ENCODE measurements around the gene OR10A3. TPM values are rescaled to one million over a fixed set of nuclear protein-coding genes. Genes with fewer than 3 reads are reported as not detected.

The OR10A3 gene
- total RNA-seq, 1 experiment from 2014 or later = not detected

GRCh38 chr11:7890417-7891172, 50.9 kb downstream of the OR10A3 start:
- no peaks in the 10 kb centered on the region for H3K9me3 Mint-ChIP-seq
- ATAC-seq = peak; percentile 38; the same call in 1 of the 2 replicates
- H3K27me3 Mint-ChIP-seq (ENCODE audit: low read depth) = peaks cover 18% of the 10 kb centered on the region
- POLR2A ChIA-PET = no interaction called here
- no peaks in the 10 kb centered on the region for H3K36me3 Mint-ChIP-seq
- peaks cover 6% of the 10 kb centered on the region for H3K4me1 Mint-ChIP-seq
- no peak for DNase-seq (ENCODE audit: low spot score)
- TF ChIP-seq MXD4 (CRISPR knock-in tag; IDR thresholded peaks at IDR 0.05; ENCODE audit: borderline replicate concordance) = no peak
- TF ChIP-seq ZNF396 (CRISPR knock-in tag; IDR thresholded peaks at IDR 0.05; ENCODE audit: borderline replicate concordance) = no peak
- TF ChIP-seq ZBTB43 (CRISPR knock-in tag; IDR thresholded peaks at IDR 0.05) = no peak
- no peak for TF ChIP-seq ZNF423 (CRISPR knock-in tag; IDR thresholded peaks at IDR 0.05)
- no peak for TF ChIP-seq SMAD3 (CRISPR knock-in tag; IDR thresholded peaks at IDR 0.05; ENCODE audit: borderline replicate concordance)
- TF ChIP-seq FOXP1 (CRISPR knock-in tag; IDR thresholded peaks at IDR 0.05; ENCODE audit: borderline replicate concordance) = no peak
- no peak for TF ChIP-seq KAT7 (CRISPR knock-in tag; IDR thresholded peaks at IDR 0.05; ENCODE audit: borderline replicate concordance)
- no peak for TF ChIP-seq ATF1 (CRISPR knock-in tag; IDR thresholded peaks at IDR 0.05)
- CTCF ChIA-PET = interaction anchor here (1.4 to 1.9 kb wide), 3 partner anchors 14 to 209 kb away, joined by 4 to 10 read pairs (median 5); partner anchors contain the start of gene EIF3F
- no peak overlapping the region for H3K27ac Mint-ChIP-seq
- H3K4me3 Mint-ChIP-seq = no peak overlapping the region

GRCh38 chr11:7889985-7890384, 51.5 kb downstream of the OR10A3 start:
- Mint-ChIP-seq H3K4me1 (peaks cover 6% of the 10 kb centered on the region), H3K36me3 (no peaks in the 10 kb centered on the region), H3K27me3 (ENCODE audit: low read depth) (peaks cover 12% of the 10 kb centered on the region), H3K27ac (no peak overlapping the region), H3K4me3 (no peak overlapping the region), H3K9me3 (no peaks in the 10 kb centered on the region)
- POLR2A ChIA-PET = no interaction called here
- TF ChIP-seq SMAD4 (CRISPR knock-in tag; IDR thresholded peaks at IDR 0.05) = no peak
- CTCF ChIA-PET = interaction anchor here (1.4 to 1.9 kb wide), 3 partner anchors 15 to 209 kb away, joined by 4 to 10 read pairs (median 5); partner anchors contain the start of gene EIF3F
- ATAC-seq = no peak
- DNase-seq (ENCODE audit: low spot score) = no peak

Other genes with a start within 250 kb of the OR10A3 start
- gene OVCH2, start 235.2 kb downstream of the OR10A3 start, total RNA-seq (2021) = 0.57 TPM in 1 of 3 replicates, not detected in the others
- gene OR5P2, start 144.8 kb downstream of the OR10A3 start, total RNA-seq (2021) = not detected in 3 replicates
- not detected in 3 replicates for gene OR5P3, start 110.9 kb downstream of the OR10A3 start, total RNA-seq (2021)
- not detected in 3 replicates for gene OR10A6, start 10.4 kb downstream of the OR10A3 start, total RNA-seq (2021)
- 0.16 to 0.77 TPM (median 0.44 TPM) in 3 replicates for gene NLRP10, start 23.7 kb upstream of the OR10A3 start, total RNA-seq (2021)
- 356 to 379 TPM (median 378 TPM) in 3 replicates for gene EIF3F, start 45.6 kb upstream of the OR10A3 start, total RNA-seq (2021)
- gene TUB, start 139.5 kb upstream of the OR10A3 start, total RNA-seq (2021) = 29.2 to 32.1 TPM (median 30.0 TPM) in 3 replicates
- 15.0 to 17.6 TPM (median 15.7 TPM) in 3 replicates for gene RIC3, start 227.3 kb upstream of the OR10A3 start, total RNA-seq (2021)

Measured in WTC11 (cell line).